ENCODE data around the gene GYG1.
A peak's percentile ranks its signal among the peaks of the same experiment; 100 is the strongest.

The GYG1 gene

DNA sequence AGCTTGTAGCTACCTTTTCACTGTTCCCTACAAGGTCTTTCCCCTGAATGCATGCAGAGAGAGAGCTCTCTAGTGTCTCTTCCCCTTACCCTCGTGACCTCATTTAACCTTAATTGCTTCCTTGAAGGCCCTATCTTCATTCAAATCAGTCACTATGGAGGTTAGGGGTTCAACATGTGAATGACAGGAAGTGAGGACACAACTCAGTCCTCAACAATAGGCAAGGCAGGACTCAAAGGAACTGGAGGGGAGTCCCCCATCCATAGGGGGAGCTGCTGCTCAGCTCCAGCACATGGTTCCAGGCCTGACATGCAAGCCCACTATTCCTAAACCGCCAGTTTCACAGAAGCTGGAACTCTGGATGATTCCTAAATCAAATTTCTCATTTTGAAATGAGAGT is 33.8 kb upstream of the GYG1 start:
- no peak overlapping the region for H3K9ac ChIP-seq (ENCODE audit: low read length)
- H3K9me2 ChIP-seq (ENCODE audit: low read depth, low read length), result no peaks in the 10 kb centered on the region
- H3K4me2 ChIP-seq (ENCODE audit: low read length), result no peak overlapping the region
- no peaks in the 10 kb centered on the region for H3F3A ChIP-seq (ENCODE audit: insufficient read depth, low read length)
- TF ChIP-seq, protein P1, sequence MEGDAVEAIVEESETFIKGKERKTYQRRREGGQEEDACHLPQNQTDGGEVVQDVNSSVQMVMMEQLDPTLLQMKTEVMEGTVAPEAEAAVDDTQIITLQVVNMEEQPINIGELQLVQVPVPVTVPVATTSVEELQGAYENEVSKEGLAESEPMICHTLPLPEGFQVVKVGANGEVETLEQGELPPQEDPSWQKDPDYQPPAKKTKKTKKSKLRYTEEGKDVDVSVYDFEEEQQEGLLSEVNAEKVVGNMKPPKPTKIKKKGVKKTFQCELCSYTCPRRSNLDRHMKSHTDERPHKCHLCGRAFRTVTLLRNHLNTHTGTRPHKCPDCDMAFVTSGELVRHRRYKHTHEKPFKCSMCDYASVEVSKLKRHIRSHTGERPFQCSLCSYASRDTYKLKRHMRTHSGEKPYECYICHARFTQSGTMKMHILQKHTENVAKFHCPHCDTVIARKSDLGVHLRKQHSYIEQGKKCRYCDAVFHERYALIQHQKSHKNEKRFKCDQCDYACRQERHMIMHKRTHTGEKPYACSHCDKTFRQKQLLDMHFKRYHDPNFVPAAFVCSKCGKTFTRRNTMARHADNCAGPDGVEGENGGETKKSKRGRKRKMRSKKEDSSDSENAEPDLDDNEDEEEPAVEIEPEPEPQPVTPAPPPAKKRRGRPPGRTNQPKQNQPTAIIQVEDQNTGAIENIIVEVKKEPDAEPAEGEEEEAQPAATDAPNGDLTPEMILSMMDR (IDR thresholded peaks at IDR 0.05; ENCODE audit: low read length), result peak; percentile 59
- TF ChIP-seq EZH2 (IDR thresholded peaks at IDR 0.05; ENCODE audit: borderline replicate concordance, low read length), result no peak
- no peak overlapping the region for H2AFZ ChIP-seq (ENCODE audit: low read length)
- no peaks in the 10 kb centered on the region for H3K79me2 ChIP-seq (ENCODE audit: insufficient read depth, low read length)
- no peak overlapping the region for H3K27ac ChIP-seq (ENCODE audit: low read depth, low read length, poor library complexity, severe bottlenecking)
- no peaks in the 10 kb centered on the region for H3K9me3 ChIP-seq (ENCODE audit: low read length)
- no peak overlapping the region for H3K4me3 ChIP-seq (ENCODE audit: low read depth, low read length, poor library complexity, severe bottlenecking)
- H3K4me1 ChIP-seq (ENCODE audit: insufficient read depth, low read length, severe bottlenecking), result no peaks in the 10 kb centered on the region
- no peaks in the 10 kb centered on the region for H3K27me3 ChIP-seq (ENCODE audit: insufficient read depth, low read length)
- H4K20me1 ChIP-seq (ENCODE audit: insufficient read depth, low read length), result no peaks in the 10 kb centered on the region
- no peaks in the 10 kb centered on the region for H3K36me3 ChIP-seq (ENCODE audit: insufficient read depth, low read length)

- no peak for TF ChIP-seq EZH2 (IDR thresholded peaks at IDR 0.05; ENCODE audit: borderline replicate concordance, low read length)
- TF ChIP-seq, protein P1 (IDR thresholded peaks at IDR 0.05; ENCODE audit: low read length), result no peak
- Histone ChIP-seq H4K20me1 (ENCODE audit: insufficient read depth, low read length) (no peaks in the 10 kb centered on the region), H3K4me1 (ENCODE audit: insufficient read depth, low read length, severe bottlenecking) (no peaks in the 10 kb centered on the region), H3K9me3 (ENCODE audit: low read length) (no peaks in the 10 kb centered on the region), H3K27me3 (ENCODE audit: insufficient read depth, low read length) (no peaks in the 10 kb centered on the region), H3K27ac (ENCODE audit: low read depth, low read length, poor library complexity, severe bottlenecking) (no peak overlapping the region), H3K4me3 (ENCODE audit: low read depth, low read length, poor library complexity, severe bottlenecking) (no peak overlapping the region), H3K9me2 (ENCODE audit: low read depth, low read length) (no peaks in the 10 kb centered on the region), H3F3A (ENCODE audit: insufficient read depth, low read length) (no peaks in the 10 kb centered on the region), H3K79me2 (ENCODE audit: insufficient read depth, low read length) (no peaks in the 10 kb centered on the region), H3K9ac (ENCODE audit: low read length) (no peak overlapping the region), H3K36me3 (ENCODE audit: insufficient read depth, low read length) (no peaks in the 10 kb centered on the region), H3K4me2 (ENCODE audit: low read length) (no peak overlapping the region), H2AFZ (ENCODE audit: low read length) (no peak overlapping the region)
Measured at GRCh38 chr3:148958696-148959095, 32.6 kb upstream of the GYG1 start.

DNA sequence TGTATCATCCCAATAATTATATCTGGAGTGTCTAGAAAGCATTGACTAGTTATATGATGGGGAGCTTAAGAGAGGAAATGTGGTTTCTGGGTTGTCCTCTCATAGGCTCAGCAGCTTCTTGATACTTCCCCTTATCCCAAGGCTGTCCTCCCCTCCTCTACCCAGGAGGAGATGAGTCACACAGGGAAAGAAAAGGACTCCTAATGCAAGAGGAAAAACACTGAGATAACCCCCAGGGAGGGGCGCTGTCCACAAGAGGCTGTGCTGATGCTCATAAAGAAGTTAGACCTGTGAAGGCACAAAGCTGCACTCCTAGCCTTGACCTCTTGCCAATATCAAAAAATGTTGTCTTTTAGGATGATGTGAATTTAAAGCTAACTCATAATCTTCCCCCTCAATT is 28.8 kb upstream of the GYG1 start:
- no peaks in the 10 kb centered on the region for H3K36me3 ChIP-seq (ENCODE audit: insufficient read depth, low read length)
- H3K27ac ChIP-seq (ENCODE audit: low read depth, low read length, poor library complexity, severe bottlenecking), result no peak overlapping the region
- H3K4me2 ChIP-seq (ENCODE audit: low read length), result no peak overlapping the region
- TF ChIP-seq, protein P1 (IDR thresholded peaks at IDR 0.05; ENCODE audit: low read length), result peak; percentile 18; the same call in 1 of the 2 replicates
- TF ChIP-seq EZH2 (IDR thresholded peaks at IDR 0.05; ENCODE audit: borderline replicate concordance, low read length), result no peak
- no peaks in the 10 kb centered on the region for H3F3A ChIP-seq (ENCODE audit: insufficient read depth, low read length)
- no peak overlapping the region for H3K4me3 ChIP-seq (ENCODE audit: low read depth, low read length, poor library complexity, severe bottlenecking)
- no peaks in the 10 kb centered on the region for H3K27me3 ChIP-seq (ENCODE audit: insufficient read depth, low read length)
- no peak overlapping the region for H3K9ac ChIP-seq (ENCODE audit: low read length)
- H4K20me1 ChIP-seq (ENCODE audit: insufficient read depth, low read length), result no peaks in the 10 kb centered on the region
- no peaks in the 10 kb centered on the region for H3K9me2 ChIP-seq (ENCODE audit: low read depth, low read length)
- H3K9me3 ChIP-seq (ENCODE audit: low read length), result no peaks in the 10 kb centered on the region
- no peaks in the 10 kb centered on the region for H3K4me1 ChIP-seq (ENCODE audit: insufficient read depth, low read length, severe bottlenecking)
- H2AFZ ChIP-seq (ENCODE audit: low read length), result no peak overlapping the region
- no peaks in the 10 kb centered on the region for H3K79me2 ChIP-seq (ENCODE audit: insufficient read depth, low read length)
